Right renal cortex interstitium (tissue), 3 donors: ENCODE data around the gene IL17D. TPM values are rescaled to one million over a fixed set of nuclear protein-coding genes. Genes with fewer than 3 reads are reported as not detected.

Experiments
- polyA plus RNA-seq, 3 donors: library from polyadenylated mRNA; unstranded; fragments of 120-200 nt; gene quantifications; one replicate each; pipeline ENCODE4 v1.2.1, GENCODE V29; 2013; ENCODE audit not compliant: insufficient read length in 3 of 3

Gene IL17D
- polyA plus RNA-seq, 3 donors, result 7.2 to 9.2 (median 8.0) TPM

Other genes with a start within 250 kb of the IL17D start
- 100 to 1,000 TPM; 143 to 151 (median 146) TPM for gene CRYL1, start 177.8 kb upstream of the IL17D start, polyA plus RNA-seq
- 10 to 100 TPM; 39.1 to 41.4 (median 39.5) TPM for gene IFT88, start 136.5 kb upstream of the IL17D start, polyA plus RNA-seq
- 10 to 100 TPM; 17.5 to 19.1 (median 17.7) TPM for gene EEF1AKMT1, start 70.3 kb downstream of the IL17D start, polyA plus RNA-seq
- 10 to 100 TPM; 17.5 to 19.2 (median 19.1) TPM for gene XPO4, start 199.0 kb downstream of the IL17D start, polyA plus RNA-seq